GM08714 (cell line): ENCODE measurements around the gene TUBA8.
"Not testable (repeated sequence)": the region's sequence is repeated elsewhere in the genome, so short reads cannot be mapped to it uniquely, and the experiment has no call there.

Experiments
- H3K4me3 ChIP-seq: fragments of 200-500 bp; sonication (Bioruptor generic); 2 replicates; pipeline ENCODE4 v1.5.1; 2014; ENCODE audit warnings: mild to moderate bottlenecking, low read length, inconsistent platforms
- ZNF274 ChIP-seq: IDR thresholded peaks from 2 replicates; pipeline ENCODE4 v1.6.1; 2012; ENCODE audit warnings: mild to moderate bottlenecking, low read depth, low read length

TUBA8 gene

GRCh38 chr22:18088825-18089568 is 21.6 kb upstream of the TUBA8 start:
- no peak overlapping the region for H3K4me3 ChIP-seq
- TF ChIP-seq ZNF274, result no peak

- no peak overlapping the region for H3K4me3 ChIP-seq
Observed at GRCh38 chr22:18090286-18090685, 20.3 kb upstream of the TUBA8 start.

GRCh38 chr22:18091478-18091877 is 19.1 kb upstream of the TUBA8 start:
- H3K4me3 ChIP-seq, result no peak overlapping the region
- TF ChIP-seq ZNF274, result no peak

More at GRCh38 chr22:18090286-18090685, 20.3 kb upstream of the TUBA8 start:
- TF ChIP-seq ZNF274, result no peak

- H3K4me3 ChIP-seq, result no peak overlapping the region
- TF ChIP-seq ZNF274, result no peak
Observed at GRCh38 chr22:18091916-18092526, 18.6 kb upstream of the TUBA8 start.

GRCh38 chr22:18093661-18094060 is 16.9 kb upstream of the TUBA8 start:
- no peak overlapping the region for H3K4me3 ChIP-seq
- TF ChIP-seq ZNF274, result no peak

- H3K4me3 ChIP-seq, result no peak overlapping the region
- no peak for TF ChIP-seq ZNF274
Observed at GRCh38 chr22:18095101-18095805, 15.4 kb upstream of the TUBA8 start.

- no peak for TF ChIP-seq ZNF274
- H3K4me3 ChIP-seq, result no peak overlapping the region
Observed at GRCh38 chr22:18096823-18097222, 13.8 kb upstream of the TUBA8 start.

GRCh38 chr22:18100781-18101180 is 9.8 kb upstream of the TUBA8 start:
- H3K4me3 ChIP-seq, result no peak overlapping the region
- no peak for TF ChIP-seq ZNF274

- no peak for TF ChIP-seq ZNF274
- no peak overlapping the region for H3K4me3 ChIP-seq
Observed at GRCh38 chr22:18101536-18101935, 9.1 kb upstream of the TUBA8 start.

- no peak overlapping the region for H3K4me3 ChIP-seq
- TF ChIP-seq ZNF274, result no peak
Observed at GRCh38 chr22:18103527-18104269, 6.9 kb upstream of the TUBA8 start.

GRCh38 chr22:18104566-18104965 is 6.0 kb upstream of the TUBA8 start:
- no peak for TF ChIP-seq ZNF274
- H3K4me3 ChIP-seq, result no peak overlapping the region

- H3K4me3 ChIP-seq, result not testable (repeated sequence)
Observed at GRCh38 chr22:18105981-18106380, 4.6 kb upstream of the TUBA8 start.

GRCh38 chr22:18106550-18107341 is 3.9 kb upstream of the TUBA8 start:
- H3K4me3 ChIP-seq, result not testable (repeated sequence)

GRCh38 chr22:18108187-18108586 is 2.4 kb upstream of the TUBA8 start:
- no peak for TF ChIP-seq ZNF274
- H3K4me3 ChIP-seq, result no peak overlapping the region
